UCSD-AML1 (cell line): ENCODE data around the gene CHCHD10.
A peak's percentile ranks its signal among the peaks of the same experiment; 100 is the strongest.

Experiments
- DNase-seq: peaks from one replicate; lab custom pipeline; 2025; ENCODE audit not compliant: unreplicated experiment; lab: John Stamatoyannopoulos, UW

CHCHD10 gene

GRCh38 chr22:23773483-23774113 is 5.8 kb upstream of the CHCHD10 start:
- DNase-seq = no peak

- peak; percentile 28 for DNase-seq
These were observed 5.1 kb upstream of the CHCHD10 start, which contains the start of gene MMP11 for GRCh38 chr22:23772649-23773473. TSS of gene MMP11 (plus strand) at chr22:23772849. CDS start at chr22:23772871, 22 bp downstream.

- no peak for DNase-seq
These were observed 4.5 kb upstream of the CHCHD10 start for GRCh38 chr22:23772315-23772648.

- no peak for DNase-seq
These were observed 1.7 kb upstream of the CHCHD10 start for GRCh38 chr22:23769321-23769965.

GRCh38 chr22:23767303-23767672 is 484 bp downstream of the CHCHD10 start:
- no peak for DNase-seq

GRCh38 chr22:23764899-23765881 is 2.6 kb downstream of the CHCHD10 start:
- DNase-seq = no peak

GRCh38 chr22:23763954-23764353 is 3.8 kb downstream of the CHCHD10 start:
- no peak for DNase-seq

- DNase-seq = no peak
These were observed 4.2 kb downstream of the CHCHD10 start for GRCh38 chr22:23763579-23763945.

- DNase-seq = peak; percentile 38
These were observed 4.8 kb downstream of the CHCHD10 start, which contains the start of gene C22orf15 for GRCh38 chr22:23762842-23763578. TSS of gene C22orf15 (plus strand) at chr22:23762990. CDS start at chr22:23763307, 317 bp downstream.

- no peak for DNase-seq
These were observed 7.7 kb downstream of the CHCHD10 start for GRCh38 chr22:23760056-23760455.

GRCh38 chr22:23759566-23759965 is 8.2 kb downstream of the CHCHD10 start:
- DNase-seq = no peak

- DNase-seq = peak; percentile 24
These were observed 10.9 kb downstream of the CHCHD10 start for GRCh38 chr22:23756891-23757290.

GRCh38 chr22:23755711-23756110 is 12.1 kb downstream of the CHCHD10 start:
- no peak for DNase-seq

- no peak for DNase-seq
These were observed 12.7 kb downstream of the CHCHD10 start for GRCh38 chr22:23754980-23755636.

GRCh38 chr22:23754220-23754919 is 13.4 kb downstream of the CHCHD10 start, which contains the start of gene VPREB3:
TSS of gene VPREB3 (minus strand) at chr22:23754425. CDS start at chr22:23754363, 62 bp downstream.
- no peak for DNase-seq

- DNase-seq = no peak
These were observed 14.4 kb downstream of the CHCHD10 start for GRCh38 chr22:23753385-23753784.

GRCh38 chr22:23752750-23753149 is 15.0 kb downstream of the CHCHD10 start:
- no peak for DNase-seq

GRCh38 chr22:23752090-23752691 is 15.6 kb downstream of the CHCHD10 start:
- no peak for DNase-seq
